ENCODE measurements around the gene NMNAT3. TPM values are rescaled to one million over a fixed set of nuclear protein-coding genes. Genes with fewer than 3 reads are reported as not detected.

The NMNAT3 gene
- total RNA-seq, 6 experiments from 2014 or later: 1.3 to 3.6 (median 2.6) TPM

GRCh38 chr3:139640456-139640855 is 37.3 kb downstream of the NMNAT3 start:
- no peaks in the 10 kb centered on the region for H3K27me3 ChIP-seq
- no peak for ATAC-seq
- TF ChIP-seq POLR2A (IDR thresholded peaks at IDR 0.05): no peak
- TF ChIP-seq, protein P1, sequence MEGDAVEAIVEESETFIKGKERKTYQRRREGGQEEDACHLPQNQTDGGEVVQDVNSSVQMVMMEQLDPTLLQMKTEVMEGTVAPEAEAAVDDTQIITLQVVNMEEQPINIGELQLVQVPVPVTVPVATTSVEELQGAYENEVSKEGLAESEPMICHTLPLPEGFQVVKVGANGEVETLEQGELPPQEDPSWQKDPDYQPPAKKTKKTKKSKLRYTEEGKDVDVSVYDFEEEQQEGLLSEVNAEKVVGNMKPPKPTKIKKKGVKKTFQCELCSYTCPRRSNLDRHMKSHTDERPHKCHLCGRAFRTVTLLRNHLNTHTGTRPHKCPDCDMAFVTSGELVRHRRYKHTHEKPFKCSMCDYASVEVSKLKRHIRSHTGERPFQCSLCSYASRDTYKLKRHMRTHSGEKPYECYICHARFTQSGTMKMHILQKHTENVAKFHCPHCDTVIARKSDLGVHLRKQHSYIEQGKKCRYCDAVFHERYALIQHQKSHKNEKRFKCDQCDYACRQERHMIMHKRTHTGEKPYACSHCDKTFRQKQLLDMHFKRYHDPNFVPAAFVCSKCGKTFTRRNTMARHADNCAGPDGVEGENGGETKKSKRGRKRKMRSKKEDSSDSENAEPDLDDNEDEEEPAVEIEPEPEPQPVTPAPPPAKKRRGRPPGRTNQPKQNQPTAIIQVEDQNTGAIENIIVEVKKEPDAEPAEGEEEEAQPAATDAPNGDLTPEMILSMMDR (IDR thresholded peaks at IDR 0.05): no peak
- no peak overlapping the region for H3K27ac ChIP-seq
- no peak overlapping the region for H3K4me3 ChIP-seq
- no peaks in the 10 kb centered on the region for H3K36me3 ChIP-seq
- intact Hi-C loops (cut with DNase I): no loop called here
- 57% methylated on average over 1 of the region's 1 CpG for WGBS (ENCODE audit: insufficient coverage, low coverage, low lambda C conversion rate, missing lambda C conversion rate)
- DNase-seq: no peak
- no peaks in the 10 kb centered on the region for H3K4me1 ChIP-seq
- no peaks in the 10 kb centered on the region for H3K9me3 ChIP-seq

DNA sequence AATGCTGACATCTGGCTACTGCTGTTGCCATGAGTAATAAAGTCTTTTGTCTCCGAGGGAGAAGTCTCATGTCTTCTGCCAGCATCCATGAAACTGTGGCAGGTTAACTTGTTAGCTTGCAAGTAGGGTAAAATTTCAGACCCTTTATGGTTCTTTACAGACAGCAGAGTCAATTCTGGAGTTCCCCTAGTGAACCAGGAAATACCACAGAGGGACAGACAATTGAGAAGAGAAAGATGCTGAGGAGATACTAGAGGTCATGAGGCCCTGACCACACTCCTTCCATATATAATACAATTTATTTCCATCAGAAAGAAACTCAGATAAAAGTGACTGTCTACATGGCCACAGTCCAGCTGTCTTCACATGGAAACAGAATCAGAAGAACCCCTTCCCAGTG is 38.1 kb downstream of the NMNAT3 start:
- no peak for ATAC-seq
- intact Hi-C loops (cut with DNase I): no loop called here

DNA sequence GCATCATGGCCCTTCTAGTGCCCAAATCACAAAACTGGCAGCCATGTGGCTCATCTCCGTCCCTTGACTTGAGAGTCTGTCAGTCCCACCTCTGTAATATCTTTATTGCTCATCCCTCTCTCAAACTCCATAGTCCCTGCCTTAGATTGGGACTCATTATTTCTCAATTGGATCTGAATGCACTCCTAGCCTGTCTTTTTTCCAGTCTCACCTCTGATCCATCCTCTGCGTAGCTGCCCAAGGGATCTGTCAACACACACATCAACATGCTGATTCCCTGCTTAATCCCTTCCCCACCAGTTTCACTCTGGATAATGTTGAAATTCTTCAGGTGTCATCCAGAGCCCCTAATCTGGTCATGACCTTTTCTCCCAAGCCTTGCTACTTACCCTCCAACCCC is 39.3 kb downstream of the NMNAT3 start:
- DNase-seq (no peak), ATAC-seq (no peak)
- Histone ChIP-seq H3K9me3 (no peaks in the 10 kb centered on the region), H3K4me3 (no peak overlapping the region), H3K27ac (no peak overlapping the region), H3K27me3 (no peaks in the 10 kb centered on the region), H3K4me1 (no peaks in the 10 kb centered on the region), H3K36me3 (no peaks in the 10 kb centered on the region)
- intact Hi-C loops (cut with DNase I): no loop called here
- WGBS (ENCODE audit: insufficient coverage, low coverage, low lambda C conversion rate, missing lambda C conversion rate): 100% methylated on average over 2 of the region's 2 CpGs
- TF ChIP-seq POLR2A (IDR thresholded peaks at IDR 0.05): no peak
- TF ChIP-seq, protein P1 (IDR thresholded peaks at IDR 0.05): no peak

More for the DNA sequence above, 38.1 kb downstream of the NMNAT3 start:
- no peaks in the 10 kb centered on the region for H3K4me1 ChIP-seq
- no peak overlapping the region for H3K4me3 ChIP-seq
- H3K27ac ChIP-seq: no peak overlapping the region
- DNase-seq: no peak
- WGBS (ENCODE audit: insufficient coverage, low coverage, low lambda C conversion rate, missing lambda C conversion rate): 75% methylated on average over 1 of the region's 1 CpG
- H3K27me3 ChIP-seq: no peaks in the 10 kb centered on the region
- H3K36me3 ChIP-seq: no peaks in the 10 kb centered on the region
- H3K9me3 ChIP-seq: no peaks in the 10 kb centered on the region
- no peak for TF ChIP-seq POLR2A (IDR thresholded peaks at IDR 0.05)
- TF ChIP-seq, protein P1 (IDR thresholded peaks at IDR 0.05): no peak

DNA sequence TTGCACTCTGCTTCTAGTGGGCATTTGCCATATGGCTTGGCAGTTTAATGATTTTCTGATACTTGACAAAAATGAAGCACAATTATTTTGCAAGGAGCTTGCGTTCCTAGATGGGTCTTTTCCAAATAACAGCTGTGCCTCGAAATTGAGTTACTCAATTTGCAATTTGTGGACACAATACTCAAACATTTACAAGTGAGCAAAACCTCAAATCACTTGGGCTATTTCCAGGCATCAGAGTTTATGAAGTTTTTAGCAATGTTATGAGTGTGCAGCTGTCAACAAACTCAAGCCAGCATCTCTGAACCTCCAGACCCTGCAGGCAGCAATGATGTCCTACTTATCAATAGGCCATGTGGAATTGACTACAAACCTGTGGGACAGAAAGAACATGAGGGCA is 41.3 kb downstream of the NMNAT3 start:
- Histone ChIP-seq H3K4me1 (no peaks in the 10 kb centered on the region), H3K27ac (no peak overlapping the region), H3K9me3 (no peaks in the 10 kb centered on the region), H3K4me3 (no peak overlapping the region), H3K27me3 (no peaks in the 10 kb centered on the region), H3K36me3 (no peaks in the 10 kb centered on the region)
- ATAC-seq (no peak), DNase-seq (no peak)
- intact Hi-C loops (cut with DNase I): no loop called here
- TF ChIP-seq, protein P1 (IDR thresholded peaks at IDR 0.05): no peak
- no peak for TF ChIP-seq POLR2A (IDR thresholded peaks at IDR 0.05)
- WGBS (ENCODE audit: insufficient coverage, low coverage, low lambda C conversion rate, missing lambda C conversion rate): 57% methylated on average over 2 of the region's 2 CpGs

- Histone ChIP-seq H3K4me3 (no peak overlapping the region), H3K4me1 (no peaks in the 10 kb centered on the region), H3K27ac (no peak overlapping the region), H3K27me3 (no peaks in the 10 kb centered on the region), H3K9me3 (no peaks in the 10 kb centered on the region), H3K36me3 (no peaks in the 10 kb centered on the region)
- DNase-seq (no peak), ATAC-seq (no peak)
- intact Hi-C loops (cut with DNase I): no loop called here
- WGBS (ENCODE audit: insufficient coverage, low coverage, low lambda C conversion rate, missing lambda C conversion rate): 88% methylated on average over 12 of the region's 20 CpGs
- TF ChIP-seq, protein P1 (IDR thresholded peaks at IDR 0.05): no peak
- no peak for TF ChIP-seq POLR2A (IDR thresholded peaks at IDR 0.05)
Measured at GRCh38 chr3:139634111-139634635, 43.6 kb downstream of the NMNAT3 start.

All from right lobe of liver (tissue), 6 donors.